K562 (cell line): ENCODE data around the gene DDX41. TPM values are rescaled to one million over a fixed set of nuclear protein-coding genes. Genes with fewer than 3 reads are reported as not detected.

Source experiments
- ARID1B ChIP-seq: fragments of 450-650 bp; IDR thresholded peaks from 2 replicates; pipeline ENCODE4 v1.6.1; 2016; ENCODE audit warnings: antibody characterized with exemption, mild to moderate bottlenecking, inconsistent platforms
- CBFB ChIP-seq: sonication (generic); formaldehyde crosslinking; IDR thresholded peaks from 2 replicates; pipeline ENCODE4 v1.4.0; 2020; ENCODE audit warnings: mild to moderate bottlenecking, missing genetic modification reagents
- ETV1 ChIP-seq: fragments of 450-650 bp; conservative IDR thresholded peaks from 2 replicates; pipeline ENCODE4 v1.6.1; 2016; ENCODE audit warnings: missing genetic modification characterization, control low read depth, low read depth, missing compliant biosample characterization
- KDM5B ChIP-seq: fragments of 200-600 bp; sonication (generic); IDR thresholded peaks from 2 replicates; pipeline ENCODE4 v1.6.1; 2012; ENCODE audit warnings: low read depth, mild to moderate bottlenecking, moderate library complexity, low read length, control low read depth, inconsistent platforms; ENCODE audit not compliant: insufficient replicate concordance
- L3MBTL2 ChIP-seq: fragments of 450-650 bp; IDR thresholded peaks from 2 replicates; pipeline ENCODE4 v1.6.1; 2016; ENCODE audit warnings: mild to moderate bottlenecking, moderate library complexity
- MLLT1 ChIP-seq, 2 experiments: fragments of 450-650 bp; IDR thresholded peaks; 2 replicates each; pipeline ENCODE4 v1.6.1; 2016
- NCOA4 ChIP-seq: fragments of 450-650 bp; IDR thresholded peaks from 2 replicates; pipeline ENCODE4 v1.6.1; 2018; ENCODE audit warnings: mild to moderate bottlenecking; ENCODE audit not compliant: partially characterized antibody
- NKRF ChIP-seq: fragments of 450-650 bp; IDR thresholded peaks from 2 replicates; pipeline ENCODE4 v1.6.1; 2016; ENCODE audit warnings: borderline replicate concordance
- NR3C1 ChIP-seq: sonication (generic); formaldehyde crosslinking; IDR thresholded peaks from 2 replicates; pipeline ENCODE4 v1.8.1; 2022; ENCODE audit warnings: missing genetic modification reagents
- NR4A1 ChIP-seq, 2 experiments: fragments of 250-450 bp in 1 of 2; fragments of 450-650 bp in 1 of 2; sonication (Bioruptor Pico) in 1 of 2; IDR thresholded peaks; 2 replicates each; pipeline versions ENCODE4 v1.4.0 to v1.6.1; 2016 to 2020; ENCODE audit warnings: mild to moderate bottlenecking in 2 of 2, missing compliant biosample characterization in 1 of 2, missing genetic modification characterization in 1 of 2, moderate library complexity in 1 of 2
- PHF20 ChIP-seq: fragments of 450-650 bp; IDR thresholded peaks from 2 replicates; pipeline ENCODE4 v1.6.1; 2018; ENCODE audit not compliant: partially characterized antibody
- POLR2G ChIP-seq: fragments of 200-400 bp; formaldehyde crosslinking; IDR thresholded peaks from 2 replicates; pipeline ENCODE4 v1.6.1; 2017; ENCODE audit warnings: low read depth, mild to moderate bottlenecking, antibody characterized with exemption, low read length, moderate library complexity
- RBFOX2 ChIP-seq: fragments of 200-400 bp; formaldehyde crosslinking; IDR thresholded peaks from 2 replicates; pipeline ENCODE4 v1.6.1; 2017; ENCODE audit warnings: low read depth, mild to moderate bottlenecking, low read length, moderate library complexity
- SMAD4 ChIP-seq: fragments of 250-450 bp; sonication (Bioruptor Pico); conservative IDR thresholded peaks from 2 replicates; pipeline ENCODE4 v1.8.0; 2021; ENCODE audit warnings: inconsistent platforms, mild to moderate bottlenecking, moderate library complexity
- STAT5A ChIP-seq: IDR thresholded peaks from 2 replicates; pipeline ENCODE4 v1.6.1; 2012; ENCODE audit warnings: low read length, inconsistent platforms, borderline replicate concordance
- WHSC1 ChIP-seq: IDR thresholded peaks from one replicate; pipeline ENCODE4 v1.6.1; 2012; ENCODE audit warnings: low read length, control low read depth, inconsistent platforms
- ZNF263 ChIP-seq: sonication (generic); formaldehyde crosslinking; IDR thresholded peaks from 2 replicates; pipeline ENCODE4 v1.8.0; 2022; ENCODE audit warnings: mild to moderate bottlenecking, missing genetic modification reagents, borderline replicate concordance
- polyA plus RNA-seq, 8 experiments: library from polyadenylated mRNA; depleted of rRNA in 4 of 8; stranded (reverse) in 5 of 8; unstranded in 3 of 8; fragments of >200 nt; fragmentation: Nextera tagmentation in 2 of 8; fragmentation: Illumina TruSeq in 1 of 8; extraction: Ambion mirVana in 2 of 8; extraction: Trizol in 1 of 8; gene quantifications; 2 replicates each; pipeline versions ENCODE4 v1.2.1 to v1.2.3, GENCODE V29; 2011 to 2014; ENCODE audit warnings: inconsistent platforms in 1 of 8, missing spikeins in 1 of 8
- total RNA-seq, 7 experiments: library from RNA; depleted of rRNA in 6 of 7; stranded (reverse); fragments of >200 nt in 6 of 7; fragmentation: Illumina TruSeq in 2 of 7; extraction: Trizol in 2 of 7; gene quantifications; 2 replicates each; pipeline versions ENCODE4 v1.2.1 to v1.2.3, GENCODE V29; 2011 to 2021; ENCODE audit warnings: low replicate concordance in 1 of 7
- TF ChIP-seq, protein P1 (sequence below): sonication (generic); formaldehyde crosslinking; IDR thresholded peaks from 2 replicates; pipeline ENCODE4 v1.8.0; 2022; ENCODE audit warnings: missing genetic modification reagents, mild to moderate bottlenecking, moderate library complexity, borderline replicate concordance

DDX41 gene
- total and polyA plus RNA-seq, 9 of the 15 experiments (the other 6 are each of a cell fraction or from before 2014, with no cell fraction given), result 38.2 to 284 (median 116) TPM

GRCh38 chr5:177509381-177509951 lies 7.3 kb downstream of the DDX41 start, which contains the start of gene DOK3 (continued):
- no peak for TF ChIP-seq NKRF
- peak; percentile 57; the same call in 1 of the 2 replicates for TF ChIP-seq RBFOX2
- no peak for TF ChIP-seq WHSC1
- TF ChIP-seq CBFB (CRISPR knock-in tag), result no peak
- TF ChIP-seq, protein P1, sequence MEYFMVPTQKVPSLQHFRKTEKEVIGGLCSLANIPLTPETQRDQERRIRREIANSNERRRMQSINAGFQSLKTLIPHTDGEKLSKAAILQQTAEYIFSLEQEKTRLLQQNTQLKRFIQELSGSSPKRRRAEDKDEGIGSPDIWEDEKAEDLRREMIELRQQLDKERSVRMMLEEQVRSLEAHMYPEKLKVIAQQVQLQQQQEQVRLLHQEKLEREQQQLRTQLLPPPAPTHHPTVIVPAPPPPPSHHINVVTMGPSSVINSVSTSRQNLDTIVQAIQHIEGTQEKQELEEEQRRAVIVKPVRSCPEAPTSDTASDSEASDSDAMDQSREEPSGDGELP (CRISPR knock-in tag), result peak; percentile 60
- peak; percentile 20; the same call in 1 of the 2 replicates for TF ChIP-seq ARID1B
- no peak for TF ChIP-seq NCOA4
- TF ChIP-seq NR4A1 (CRISPR knock-in tag; IDR thresholded peaks at IDR 0.05), result 0 out of 2 replicates have a peak, but pooled peaks have one; percentile 25
- TF ChIP-seq NR4A1 (tag; IDR thresholded peaks at IDR 0.05), result no peak
- TF ChIP-seq ZNF263 (CRISPR knock-in tag), result no peak; the same call in 1 of the 2 replicates
- peak; percentile 11 for TF ChIP-seq PHF20
- TF ChIP-seq NR3C1 (CRISPR knock-in tag), result no peak
- peak; percentile 24; the same call in 1 of the 2 replicates for TF ChIP-seq ETV1 (tag)
- no peak for TF ChIP-seq STAT5A
- TF ChIP-seq KDM5B, result no peak
- TF ChIP-seq MLLT1 (IDR thresholded peaks at IDR 0.05), result no peak
- TF ChIP-seq SMAD4 (CRISPR knock-in tag), result peak; percentile 60
- peak; percentile 67 for TF ChIP-seq POLR2G
- peak; percentile 48 for TF ChIP-seq L3MBTL2
